ENCODE results near the gene PLXNA1.

The PLXNA1 gene

GRCh38 chr3:126952983-126953660 lies 29.8 kb upstream of the PLXNA1 start:
- TF ChIP-seq EZH2phosphoT487 (IDR thresholded peaks at IDR 0.05; ENCODE audit: low read length) (no peak), CTCF (IDR thresholded peaks at IDR 0.05; ENCODE audit: low read length) (no peak), EZH2 (optimal IDR thresholded peaks at IDR 0.05; ENCODE audit: low read depth, low read length) (no peak)
- DNase-seq: no peak

GRCh38 chr3:126954141-126954842 lies 28.6 kb upstream of the PLXNA1 start:
- H2AFZ ChIP-seq (ENCODE audit: low read length): no peak overlapping the region
- H3K36me3 ChIP-seq (replicated peaks; ENCODE audit: insufficient read depth, low read length): no peaks in the 10 kb centered on the region
- no peak for DNase-seq
- no peak overlapping the region for H3K4me3 ChIP-seq (ENCODE audit: low read length)
- TF ChIP-seq CTCF (IDR thresholded peaks at IDR 0.05; ENCODE audit: low read length): no peak
- no peak for TF ChIP-seq EZH2phosphoT487 (IDR thresholded peaks at IDR 0.05; ENCODE audit: low read length)
- no peak for TF ChIP-seq EZH2 (optimal IDR thresholded peaks at IDR 0.05; ENCODE audit: low read depth, low read length)
- no peaks in the 10 kb centered on the region for H3K9me2 ChIP-seq (replicated peaks; ENCODE audit: insufficient read depth, low read length)
- no peaks in the 10 kb centered on the region for H4K20me1 ChIP-seq (ENCODE audit: insufficient read depth, low read length)
- no peak overlapping the region for H3K4me2 ChIP-seq (ENCODE audit: low read depth, low read length)
- H3K9ac ChIP-seq (ENCODE audit: low read length): no peak overlapping the region
- no peaks in the 10 kb centered on the region for H3K4me1 ChIP-seq (ENCODE audit: low read length)
- H3K9me3 ChIP-seq (replicated peaks; ENCODE audit: insufficient read depth, low read length): no peaks in the 10 kb centered on the region
- no peak overlapping the region for H3K27ac ChIP-seq (ENCODE audit: low read length)
- no peaks in the 10 kb centered on the region for H3F3A ChIP-seq (ENCODE audit: insufficient read depth, low read length)
- H3K27me3 ChIP-seq (replicated peaks; ENCODE audit: insufficient read depth, low read length): no peaks in the 10 kb centered on the region
- no peaks in the 10 kb centered on the region for H3K79me2 ChIP-seq (ENCODE audit: low read length)

More at GRCh38 chr3:126952983-126953660, 29.8 kb upstream of the PLXNA1 start:
- Histone ChIP-seq H3K27me3 (replicated peaks; ENCODE audit: insufficient read depth, low read length) (no peaks in the 10 kb centered on the region), H3K27ac (ENCODE audit: low read length) (no peak overlapping the region), H3F3A (ENCODE audit: insufficient read depth, low read length) (no peaks in the 10 kb centered on the region), H3K9me3 (replicated peaks; ENCODE audit: insufficient read depth, low read length) (no peaks in the 10 kb centered on the region), H3K9me2 (replicated peaks; ENCODE audit: insufficient read depth, low read length) (no peaks in the 10 kb centered on the region), H3K36me3 (replicated peaks; ENCODE audit: insufficient read depth, low read length) (no peaks in the 10 kb centered on the region), H3K9ac (ENCODE audit: low read length) (no peak overlapping the region), H2AFZ (ENCODE audit: low read length) (no peak overlapping the region), H3K4me2 (ENCODE audit: low read depth, low read length) (no peak overlapping the region), H3K4me1 (ENCODE audit: low read length) (no peaks in the 10 kb centered on the region), H3K4me3 (ENCODE audit: low read length) (no peak overlapping the region), H3K79me2 (ENCODE audit: low read length) (no peaks in the 10 kb centered on the region), H4K20me1 (ENCODE audit: insufficient read depth, low read length) (no peaks in the 10 kb centered on the region)

- no peak overlapping the region for H2AFZ ChIP-seq (ENCODE audit: low read length)
- H3K36me3 ChIP-seq (replicated peaks; ENCODE audit: insufficient read depth, low read length): no peaks in the 10 kb centered on the region
- no peaks in the 10 kb centered on the region for H3K9me2 ChIP-seq (replicated peaks; ENCODE audit: insufficient read depth, low read length)
- H3K27ac ChIP-seq (ENCODE audit: low read length): no peak overlapping the region
- no peaks in the 10 kb centered on the region for H3K4me1 ChIP-seq (ENCODE audit: low read length)
- no peaks in the 10 kb centered on the region for H4K20me1 ChIP-seq (ENCODE audit: insufficient read depth, low read length)
- H3K9me3 ChIP-seq (replicated peaks; ENCODE audit: insufficient read depth, low read length): no peaks in the 10 kb centered on the region
- H3F3A ChIP-seq (ENCODE audit: insufficient read depth, low read length): no peaks in the 10 kb centered on the region
- H3K9ac ChIP-seq (ENCODE audit: low read length): no peak overlapping the region
- H3K27me3 ChIP-seq (replicated peaks; ENCODE audit: insufficient read depth, low read length): no peaks in the 10 kb centered on the region
- no peak for DNase-seq
- no peak overlapping the region for H3K4me2 ChIP-seq (ENCODE audit: low read depth, low read length)
- no peaks in the 10 kb centered on the region for H3K79me2 ChIP-seq (ENCODE audit: low read length)
- no peak overlapping the region for H3K4me3 ChIP-seq (ENCODE audit: low read length)
- TF ChIP-seq EZH2 (optimal IDR thresholded peaks at IDR 0.05; ENCODE audit: low read depth, low read length) (no peak), CTCF (IDR thresholded peaks at IDR 0.05; ENCODE audit: low read length) (no peak), EZH2phosphoT487 (IDR thresholded peaks at IDR 0.05; ENCODE audit: low read length) (no peak)
These were observed 27.7 kb upstream of the PLXNA1 start for GRCh38 chr3:126955004-126955790.

All from MM.1S (cell line).